Left renal cortex interstitium (tissue), 4 donors: ENCODE results near the gene SLC27A6. TPM values are rescaled to one million over a fixed set of nuclear protein-coding genes. Genes with fewer than 3 reads are reported as not detected.
"Not testable (repeated sequence)": the region's sequence is repeated elsewhere in the genome, so short reads cannot be mapped to it uniquely, and the experiment has no call there.

Source experiments
- DNase-seq, 4 donors: peaks; one replicate each; pipeline ENCODE4 v3.0.0-alpha.2; 2013; ENCODE audit warnings: low read depth in 4 of 4, low spot score in 2 of 4, missing footprints in 1 of 4
- polyA plus RNA-seq, 4 donors: library from polyadenylated mRNA; unstranded; fragments of 120-200 nt; gene quantifications; one replicate each; pipeline ENCODE4 v1.2.1, GENCODE V29; 2013; ENCODE audit not compliant: insufficient read length in 4 of 4

The SLC27A6 gene, protein sequence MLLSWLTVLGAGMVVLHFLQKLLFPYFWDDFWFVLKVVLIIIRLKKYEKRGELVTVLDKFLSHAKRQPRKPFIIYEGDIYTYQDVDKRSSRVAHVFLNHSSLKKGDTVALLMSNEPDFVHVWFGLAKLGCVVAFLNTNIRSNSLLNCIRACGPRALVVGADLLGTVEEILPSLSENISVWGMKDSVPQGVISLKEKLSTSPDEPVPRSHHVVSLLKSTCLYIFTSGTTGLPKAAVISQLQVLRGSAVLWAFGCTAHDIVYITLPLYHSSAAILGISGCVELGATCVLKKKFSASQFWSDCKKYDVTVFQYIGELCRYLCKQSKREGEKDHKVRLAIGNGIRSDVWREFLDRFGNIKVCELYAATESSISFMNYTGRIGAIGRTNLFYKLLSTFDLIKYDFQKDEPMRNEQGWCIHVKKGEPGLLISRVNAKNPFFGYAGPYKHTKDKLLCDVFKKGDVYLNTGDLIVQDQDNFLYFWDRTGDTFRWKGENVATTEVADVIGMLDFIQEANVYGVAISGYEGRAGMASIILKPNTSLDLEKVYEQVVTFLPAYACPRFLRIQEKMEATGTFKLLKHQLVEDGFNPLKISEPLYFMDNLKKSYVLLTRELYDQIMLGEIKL
- 1 to 10 TPM; 1.0 to 1.8 (median 1.3) TPM for polyA plus RNA-seq

DNA sequence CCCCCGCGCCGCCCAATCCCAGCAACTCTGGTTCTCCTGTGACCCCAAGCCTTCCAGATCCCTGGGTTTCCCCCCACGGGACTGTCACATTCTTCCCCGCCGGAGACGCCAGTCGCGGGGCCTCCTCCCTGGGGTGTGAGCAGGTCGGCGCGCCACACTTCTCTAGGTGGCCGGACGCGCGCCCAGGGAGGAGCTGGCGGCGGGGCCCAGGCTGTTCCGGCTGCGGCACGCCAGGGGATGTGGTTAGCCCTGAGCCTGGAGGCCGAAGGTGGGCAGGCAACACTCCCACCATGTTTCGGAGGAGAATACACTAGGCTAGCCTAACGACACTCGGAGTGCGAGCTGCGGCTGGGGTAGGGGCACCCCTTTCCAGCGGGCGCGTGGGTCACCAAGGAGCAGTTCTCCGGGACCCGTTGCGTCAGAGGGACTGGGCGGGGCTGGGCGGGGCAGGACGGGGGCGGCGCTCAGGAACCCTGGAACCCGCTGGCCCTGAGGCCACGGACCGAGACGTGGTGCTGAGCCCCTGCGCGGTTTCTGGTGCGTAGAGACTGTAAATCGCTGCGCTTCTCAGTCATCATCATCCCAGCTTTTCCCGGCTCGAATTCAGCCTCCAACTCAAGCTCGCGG is at the start of gene SLC27A6:
Gene SLC27A6, plus strand, starts transcription at position 478 of the 627 bp plus-strand sequence. CDS start 650 bp downstream, outside the sequence.
- DNase-seq = peak in 2 of 4 donors; percentile 18 to 20

GRCh38 chr5:128919542-128919941 is 45.7 kb upstream of the SLC27A6 start:
- DNase-seq = no peak

GRCh38 chr5:128920345-128921215 is 44.7 kb upstream of the SLC27A6 start:
- no peak for DNase-seq

DNA sequence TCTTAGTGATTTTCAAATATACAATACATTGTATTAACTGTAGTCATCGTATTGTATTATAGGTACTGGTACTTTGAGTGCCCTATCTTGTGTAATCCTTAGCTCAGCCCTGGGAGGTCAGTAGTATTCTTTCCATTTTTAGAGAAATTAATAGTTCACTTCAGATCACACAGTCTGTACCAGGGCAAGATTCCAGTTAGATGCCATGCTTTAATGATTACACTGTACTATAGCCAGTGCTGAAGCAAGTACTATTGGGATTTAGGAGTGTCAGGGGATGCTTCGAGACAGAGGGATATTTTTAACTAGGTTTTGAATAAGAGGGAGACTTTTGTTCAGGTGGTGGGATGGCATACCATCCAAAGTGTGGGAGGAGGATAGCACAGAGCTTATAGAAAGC is 41.0 kb upstream of the SLC27A6 start:
- DNase-seq = no peak

GRCh38 chr5:128925973-128926372 is 39.3 kb upstream of the SLC27A6 start:
- DNase-seq = no peak

DNA sequence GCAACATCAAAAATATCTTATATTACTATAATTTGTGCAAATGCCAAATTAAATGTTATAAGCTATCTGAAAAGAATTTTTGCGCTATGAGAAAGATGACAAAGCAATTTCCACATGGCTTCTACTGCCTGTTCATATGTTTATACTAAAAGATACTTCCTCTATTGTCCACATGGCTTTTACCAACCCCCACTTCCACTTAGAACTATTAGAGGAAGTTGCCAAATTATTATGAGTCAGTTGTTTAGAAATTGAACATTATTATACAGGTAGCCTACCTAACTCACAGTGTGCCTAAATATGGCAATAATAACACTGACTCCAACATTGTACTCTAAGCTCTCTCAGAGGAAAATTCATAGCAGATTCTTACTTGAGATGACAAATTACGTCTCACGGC is 37.6 kb upstream of the SLC27A6 start:
- DNase-seq = no peak

DNA sequence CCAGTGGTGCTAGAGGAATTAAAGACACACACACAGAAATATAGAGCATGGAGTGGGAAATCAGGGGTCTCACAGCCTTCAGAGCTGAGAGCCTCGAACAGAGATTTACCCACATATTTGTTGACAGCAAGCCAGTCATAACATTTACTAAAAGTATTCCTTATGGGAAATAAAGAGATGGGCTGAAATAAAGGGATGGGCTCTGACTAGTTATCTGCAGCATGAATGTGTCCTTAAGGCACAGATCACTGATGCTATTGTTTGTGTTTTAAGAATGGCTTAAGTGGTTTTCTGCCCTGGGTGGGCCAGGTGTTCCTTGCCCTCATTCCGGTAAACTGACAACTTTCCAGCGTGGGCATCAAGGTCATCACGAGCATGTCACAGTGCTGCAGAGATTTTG is 33.1 kb upstream of the SLC27A6 start:
- DNase-seq = not testable (repeated sequence)

DNA sequence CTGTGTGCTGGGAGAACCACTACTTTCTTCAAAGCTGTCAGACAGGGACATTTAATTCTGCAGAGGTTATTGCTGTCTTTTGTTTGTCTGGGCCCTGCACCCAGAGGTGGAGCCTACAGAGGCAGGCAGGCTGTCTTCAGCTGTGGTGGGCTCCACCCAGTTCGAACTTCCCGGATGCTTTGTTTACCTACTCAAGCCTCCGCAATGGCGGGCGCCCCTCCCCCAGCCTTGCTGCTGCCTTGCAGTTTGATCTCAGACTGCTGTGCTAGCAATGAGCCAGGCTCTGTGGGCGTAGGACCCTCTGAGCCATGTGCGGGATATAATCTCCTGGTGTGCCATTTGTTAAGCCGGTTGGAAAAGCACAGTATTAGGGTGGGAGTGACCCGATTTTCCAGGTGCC is 22.2 kb upstream of the SLC27A6 start:
- not testable (repeated sequence) for DNase-seq

- no peak for DNase-seq
Measured at GRCh38 chr5:128949847-128950546, 15.3 kb upstream of the SLC27A6 start.

DNA sequence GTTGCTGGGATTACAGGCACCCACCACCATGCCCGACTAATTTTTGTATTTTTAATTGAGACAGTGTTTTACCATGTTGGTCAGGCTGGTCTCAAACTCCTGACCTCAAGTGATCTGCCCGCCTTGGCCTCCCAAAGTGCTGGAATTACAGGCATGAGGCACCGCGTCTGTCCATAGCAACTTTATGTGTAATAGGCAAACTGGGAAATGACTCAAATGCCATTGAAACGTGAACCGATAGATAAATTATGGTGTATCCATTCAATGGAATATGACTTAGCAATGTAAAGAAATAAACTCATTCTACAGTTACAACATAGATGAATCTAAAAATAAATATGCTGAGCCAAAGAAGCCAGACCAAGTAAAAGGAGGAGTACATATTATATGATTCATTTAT is 14.0 kb upstream of the SLC27A6 start:
- not testable (repeated sequence) for DNase-seq

- no peak for DNase-seq
Measured at GRCh38 chr5:128956164-128956563, 9.1 kb upstream of the SLC27A6 start.

GRCh38 chr5:128962211-128962610 is 3.1 kb upstream of the SLC27A6 start:
- DNase-seq = no peak

DNA sequence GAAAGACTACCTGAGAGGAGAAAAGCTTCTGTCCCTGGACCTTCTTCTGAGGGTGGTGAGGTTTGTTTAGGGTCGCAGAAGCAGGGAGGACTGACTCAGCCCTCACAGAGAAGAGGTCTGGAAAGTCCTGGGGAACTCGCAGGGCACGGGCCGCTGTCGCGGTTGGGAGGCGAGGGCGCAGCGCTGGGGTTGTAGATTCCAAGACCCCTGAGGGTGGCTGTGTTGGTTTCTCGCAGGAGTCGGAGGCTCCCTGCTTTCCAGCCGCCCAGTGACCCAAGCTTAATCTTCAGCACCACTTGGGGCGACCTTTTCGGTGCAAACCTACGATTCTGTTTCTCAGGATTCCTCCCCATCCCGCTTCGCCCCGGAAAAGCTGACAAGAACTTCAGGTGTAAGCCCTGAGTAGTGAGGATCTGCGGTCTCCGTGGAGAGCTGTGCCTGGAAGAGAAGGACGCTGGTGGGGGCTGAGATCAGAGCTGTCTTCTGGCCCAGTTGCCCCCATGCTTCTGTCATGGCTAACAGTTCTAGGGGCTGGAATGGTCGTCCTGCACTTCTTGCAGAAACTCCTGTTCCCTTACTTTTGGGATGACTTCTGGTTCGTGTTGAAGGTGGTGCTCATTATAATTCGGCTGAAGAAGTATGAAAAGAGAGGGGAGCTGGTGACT is 482 bp downstream of the SLC27A6 start:
- no peak for DNase-seq

GRCh38 chr5:128966375-128966774 is 1.1 kb downstream of the SLC27A6 start:
- DNase-seq = no peak

DNA sequence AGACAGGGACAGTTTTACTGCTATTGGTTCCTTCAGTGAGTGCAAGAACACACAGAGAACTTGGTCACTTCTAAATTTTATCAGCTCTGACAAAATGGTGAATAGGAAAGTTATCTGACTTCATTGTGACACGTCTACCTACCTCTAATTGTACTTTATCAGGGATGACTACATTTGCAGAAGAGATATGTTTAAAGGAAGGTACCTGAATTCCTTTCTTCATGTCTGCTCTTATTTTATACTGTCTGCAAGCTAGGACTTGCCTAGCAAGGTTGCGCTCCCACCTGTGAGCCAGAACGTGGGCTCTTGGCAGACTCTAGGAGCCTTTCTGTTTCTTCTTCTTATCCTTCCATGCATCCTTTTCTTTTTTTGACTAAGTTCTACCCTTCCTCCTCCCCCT is 1.6 kb downstream of the SLC27A6 start:
- DNase-seq = no peak

DNA sequence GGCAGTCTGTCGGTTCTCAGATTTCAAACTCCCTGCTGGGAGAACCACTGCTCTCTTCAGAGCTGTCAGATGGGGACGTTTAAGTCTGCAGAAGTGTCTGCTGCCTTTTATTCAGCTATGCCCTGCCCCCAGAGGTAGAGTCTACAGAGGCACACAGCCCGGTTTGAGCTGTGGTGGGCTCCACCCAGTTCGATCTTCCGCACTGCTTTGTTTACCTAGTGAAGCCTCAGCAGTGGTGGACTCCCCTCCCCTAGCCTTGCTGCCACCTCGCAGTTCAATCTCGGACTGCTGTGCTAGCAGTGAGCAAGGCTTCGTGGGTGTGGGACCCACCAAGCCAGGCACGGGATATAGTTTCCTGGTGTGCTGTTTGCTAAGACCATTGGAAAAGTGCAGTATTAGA is 8.0 kb downstream of the SLC27A6 start:
- no peak for DNase-seq

DNA sequence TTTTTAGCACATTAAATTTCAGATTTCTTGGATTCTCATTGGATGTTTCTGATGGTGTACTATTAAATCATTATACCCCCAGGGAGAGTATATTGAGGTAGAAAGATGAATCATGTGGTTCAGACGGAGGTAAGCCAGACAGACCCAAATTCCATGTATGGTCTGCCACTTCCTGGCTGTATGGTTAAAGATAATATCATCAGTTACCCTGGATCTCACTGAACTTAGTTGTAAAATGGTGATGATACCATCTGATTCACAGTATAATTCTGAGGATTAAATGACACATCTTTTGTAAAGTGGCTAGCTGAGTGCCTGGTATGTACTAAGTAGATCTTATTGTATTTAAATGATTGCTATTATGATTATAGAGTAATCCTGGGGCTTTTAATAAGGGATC is 9.3 kb downstream of the SLC27A6 start:
- no peak for DNase-seq

DNA sequence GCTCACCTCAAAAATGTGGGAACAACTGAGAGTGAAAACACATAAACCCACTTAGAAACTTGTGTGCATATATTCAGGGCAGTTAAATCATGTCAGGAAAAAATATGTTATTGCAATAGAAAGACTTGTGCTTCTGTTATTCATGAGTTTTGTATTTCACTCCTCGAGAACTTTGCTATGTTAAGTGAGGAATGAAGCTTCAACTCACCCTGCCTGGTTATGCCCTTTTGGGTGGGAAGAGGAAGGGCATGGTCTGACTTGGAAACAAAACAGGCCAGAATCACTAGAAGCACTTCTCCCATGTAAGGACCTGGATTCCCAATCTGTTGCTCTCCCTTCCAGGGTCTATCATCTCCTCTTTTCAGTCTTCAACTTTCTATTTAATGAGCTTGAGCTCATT is 14.5 kb downstream of the SLC27A6 start:
- DNase-seq = no peak

GRCh38 chr5:128980917-128981316 is 15.6 kb downstream of the SLC27A6 start:
- DNase-seq = no peak

GRCh38 chr5:128984480-128984879 is 19.2 kb downstream of the SLC27A6 start:
- DNase-seq = no peak
